H9 (cell line): ENCODE data around the gene ZNF546. TPM values are rescaled to one million over a fixed set of nuclear protein-coding genes. Genes with fewer than 3 reads are reported as not detected.

ENCODE experiments used
- DNase-seq: peaks from one replicate; pipeline ENCODE4 v3.0.0-alpha.2; 2017
- H2AFZ ChIP-seq: one replicate; pipeline ENCODE4 v1.6.1; 2013; ENCODE audit warnings: mild to moderate bottlenecking, low read length, control low read depth, moderate library complexity
- H2AK5ac ChIP-seq: 2 replicates; pipeline ENCODE4 v1.6.1; 2013; ENCODE audit warnings: low read length, control low read depth, mixed read lengths; ENCODE audit not compliant: insufficient read length
- H2BK120ac ChIP-seq: one replicate; pipeline ENCODE4 v1.6.1; 2013; ENCODE audit warnings: low read depth, mild to moderate bottlenecking, low read length, control low read depth, inconsistent platforms; ENCODE audit not compliant: poor library complexity, severe bottlenecking
- H2BK12ac ChIP-seq: 2 replicates; pipeline ENCODE4 v1.6.1; 2013; ENCODE audit warnings: low read length, control low read depth, mixed read lengths, low read depth; ENCODE audit not compliant: insufficient read length
- H2BK15ac ChIP-seq: 2 replicates; pipeline ENCODE4 v1.6.1; 2013; ENCODE audit warnings: low read depth, low read length, control low read depth
- H2BK20ac ChIP-seq: one replicate; pipeline ENCODE4 v1.6.1; 2013; ENCODE audit warnings: low read depth, mild to moderate bottlenecking, low read length, control low read depth, inconsistent platforms; ENCODE audit not compliant: poor library complexity, severe bottlenecking
- H2BK5ac ChIP-seq: 2 replicates; pipeline ENCODE4 v1.6.1; 2013; ENCODE audit warnings: low read length, control low read depth, mixed read lengths; ENCODE audit not compliant: insufficient read length
- H3K14ac ChIP-seq: 2 replicates; pipeline ENCODE4 v1.6.1; 2013; ENCODE audit warnings: low read length, control low read depth; ENCODE audit not compliant: insufficient read depth
- H3K18ac ChIP-seq: 2 replicates; pipeline ENCODE4 v1.6.1; 2013; ENCODE audit warnings: low read depth, mild to moderate bottlenecking, mixed read lengths, low read length, control low read depth; ENCODE audit not compliant: insufficient read length
- H3K23ac ChIP-seq: 2 replicates; pipeline ENCODE4 v1.6.1; 2013; ENCODE audit warnings: low read length, control low read depth, mixed read lengths, low read depth; ENCODE audit not compliant: insufficient read length
- H3K23me2 ChIP-seq: 2 replicates; pipeline ENCODE4 v1.6.1; 2013; ENCODE audit warnings: low read depth, mild to moderate bottlenecking, mixed read lengths, low read length, control low read depth; ENCODE audit not compliant: insufficient read length, poor library complexity, severe bottlenecking
- H3K27ac ChIP-seq: 2 replicates; pipeline ENCODE4 v1.5.1; 2013; ENCODE audit warnings: low read length, control low read depth, mixed read lengths, low read depth; ENCODE audit not compliant: insufficient read length
- H3K27me3 ChIP-seq: 2 replicates; pipeline ENCODE4 v1.6.1; 2013; ENCODE audit warnings: low read length, control low read depth, inconsistent platforms; ENCODE audit not compliant: insufficient read depth
- H3K4ac ChIP-seq: 2 replicates; pipeline ENCODE4 v1.6.1; 2013; ENCODE audit warnings: low read depth, mild to moderate bottlenecking, control low read depth, inconsistent platforms, low read length, moderate library complexity
- H3K4me1 ChIP-seq: 2 replicates; pipeline ENCODE4 v1.6.1; 2013; ENCODE audit warnings: low read length, control low read depth, inconsistent platforms; ENCODE audit not compliant: insufficient read depth
- H3K4me2 ChIP-seq: 2 replicates; pipeline ENCODE4 v1.6.1; 2013; ENCODE audit warnings: low read length, control low read depth, mixed read lengths; ENCODE audit not compliant: insufficient read length, insufficient read depth
- H3K56ac ChIP-seq: 2 replicates; pipeline ENCODE4 v1.6.1; 2013; ENCODE audit warnings: low read depth, mild to moderate bottlenecking, mixed read lengths, low read length, control low read depth; ENCODE audit not compliant: insufficient read length
- H3K79me1 ChIP-seq: 2 replicates; pipeline ENCODE4 v1.6.1; 2013; ENCODE audit warnings: low read depth, mild to moderate bottlenecking, moderate library complexity, low read length, control low read depth, inconsistent platforms; ENCODE audit not compliant: insufficient read depth, poor library complexity, severe bottlenecking
- H3K79me2 ChIP-seq: 2 replicates; pipeline ENCODE4 v1.6.1; 2013; ENCODE audit warnings: low read length, control low read depth, inconsistent platforms; ENCODE audit not compliant: insufficient read depth
- H3K9ac ChIP-seq: 2 replicates; pipeline ENCODE4 v1.6.1; 2013; ENCODE audit warnings: low read length, control low read depth, mixed read lengths; ENCODE audit not compliant: insufficient read length; ENCODE audit errors: extremely low read depth
- H3K9me3 ChIP-seq: one replicate; pipeline ENCODE4 v1.6.1; 2013; ENCODE audit warnings: low read depth, low read length, inconsistent platforms; ENCODE audit not compliant: control insufficient read depth
- H3T11ph ChIP-seq: one replicate; pipeline ENCODE4 v1.6.1; 2013; ENCODE audit warnings: mild to moderate bottlenecking, low read length, control low read depth, inconsistent platforms
- H4K20me1 ChIP-seq: one replicate; pipeline ENCODE4 v1.6.1; 2013; ENCODE audit not compliant: control insufficient read depth, insufficient read length, insufficient read depth
- H4K5ac ChIP-seq: 2 replicates; pipeline ENCODE4 v1.6.1; 2013; ENCODE audit warnings: low read depth, mild to moderate bottlenecking, mixed read lengths, low read length, control low read depth; ENCODE audit not compliant: insufficient read length
- H4K8ac ChIP-seq: replicated peaks from 2 replicates; pipeline ENCODE4 v1.6.1; 2013; ENCODE audit warnings: low read length, control low read depth, mixed read lengths, low read depth; ENCODE audit not compliant: insufficient read length
- H4K91ac ChIP-seq: 2 replicates; pipeline ENCODE4 v1.6.1; 2013; ENCODE audit warnings: low read depth, mild to moderate bottlenecking, moderate library complexity, mixed read lengths, low read length, control low read depth; ENCODE audit not compliant: insufficient read length
- H3K27ac Mint-ChIP-seq, 3 experiments: 2 replicates in 2 of 3; 3 replicates in 1 of 3; pipeline ENCODE4 v1.8.0; 2020 to 2021; ENCODE audit warnings: mixed read lengths in 3 of 3, mild to moderate bottlenecking in 1 of 3, moderate library complexity in 1 of 3
- H3K27me3 Mint-ChIP-seq: 2 replicates; pipeline ENCODE4 v1.8.0; 2021; ENCODE audit warnings: low read depth, mild to moderate bottlenecking, moderate library complexity, mixed read lengths
- H3K36me3 Mint-ChIP-seq, 3 experiments: 2 replicates in 2 of 3; 3 replicates in 1 of 3; pipeline ENCODE4 v1.8.0; 2020 to 2021; ENCODE audit warnings: low read depth in 3 of 3, mixed read lengths in 3 of 3; ENCODE audit not compliant: insufficient read depth in 1 of 3
- H3K4me1 Mint-ChIP-seq, 2 experiments: 2 replicates each; pipeline ENCODE4 v1.8.0; 2020; ENCODE audit warnings: mixed read lengths in 2 of 2
- H3K4me3 Mint-ChIP-seq, 2 experiments: 2 replicates in 1 of 2; 3 replicates in 1 of 2; pipeline ENCODE4 v1.8.0; 2020 to 2021; ENCODE audit warnings: mild to moderate bottlenecking in 2 of 2, mixed read lengths in 2 of 2, moderate library complexity in 1 of 2
- H3K9me3 Mint-ChIP-seq, 2 experiments: 2 replicates in 1 of 2; 3 replicates in 1 of 2; pipeline ENCODE4 v1.8.0; 2020; ENCODE audit warnings: mild to moderate bottlenecking in 2 of 2, mixed read lengths in 2 of 2, moderate library complexity in 1 of 2
- CTCF ChIP-seq: fragments of 200-600 bp; sonication (generic); conservative IDR thresholded peaks from 3 replicates; pipeline ENCODE4 v1.8.0; 2021; ENCODE audit warnings: antibody characterized with exemption, mild to moderate bottlenecking
- WGBS: extraction: QIAGEN DNeasy Blood & Tissue Kit; methylation state at CpG from one replicate; pipeline ENCODE4 v1.1.7; 2013; ENCODE audit warnings: missing lambda C conversion rate, low lambda C conversion rate, mixed read lengths; ENCODE audit not compliant: insufficient read length; ENCODE audit errors: extremely low coverage; 5-methylcytosine and 5-hydroxymethylcytosine counted together
- total RNA-seq: library from RNA; stranded (reverse); gene quantifications from 2 replicates; pipeline ENCODE4 v1.2.1, GENCODE V29; 2021

Gene ZNF546
- total RNA-seq, 1 experiment from 2014 or later = 1.7 TPM

DNA sequence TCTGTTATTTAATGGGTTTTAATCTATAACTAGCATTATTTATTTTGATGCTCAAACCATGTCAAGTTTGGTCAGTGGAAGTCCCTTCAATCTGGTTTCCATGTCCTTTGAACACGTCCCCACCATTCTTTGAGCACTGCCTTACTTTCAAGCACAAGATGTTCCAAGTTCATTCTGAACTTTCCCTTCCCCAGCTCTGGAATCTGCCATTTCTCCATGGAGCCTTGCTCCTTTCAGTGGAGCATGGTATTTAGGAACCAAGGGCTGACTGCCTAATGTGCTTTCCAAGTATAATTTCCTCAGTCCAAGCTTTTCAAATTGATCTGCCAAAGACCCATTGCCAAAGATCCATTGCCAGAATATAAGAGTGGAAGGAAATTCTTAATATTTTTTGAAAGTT is 1.1 kb upstream of the ZNF546 start:
- H3K27ac ChIP-seq = no peak overlapping the region

More for the DNA sequence above, 1.1 kb upstream of the ZNF546 start:
- Histone ChIP-seq H3K79me2 (peaks cover 4% of the 10 kb centered on the region; the same call in 1 of the 2 replicates), H3K18ac (no peak overlapping the region), H3T11ph (no peak overlapping the region), H2AK5ac (no peak overlapping the region), H2BK20ac (no peak overlapping the region), H2BK15ac (no peak overlapping the region), H4K8ac (no peak overlapping the region), H3K56ac (no peak overlapping the region), H3K23me2 (peaks cover 4% of the 10 kb centered on the region), H3K79me1 (no peaks in the 10 kb centered on the region), H3K9ac (no peak overlapping the region), H3K4ac (no peak overlapping the region), H4K20me1 (no peaks in the 10 kb centered on the region), H4K5ac (no peak overlapping the region), H3K9me3 (peaks cover 11% of the 10 kb centered on the region), H2AFZ (no peak overlapping the region), H2BK120ac (no peak overlapping the region), H3K27me3 (no peaks in the 10 kb centered on the region), H3K4me2 (peak overlapping the region; percentile 88), H3K23ac (no peak overlapping the region), H2BK12ac (no peak overlapping the region), H2BK5ac (no peak overlapping the region), H4K91ac (no peak overlapping the region), H3K14ac (no peak overlapping the region), H3K4me1 (no peaks in the 10 kb centered on the region)
- Mint-ChIP-seq H3K27ac (no peak overlapping the region), H3K4me3 (peak overlapping the region; percentile 89 to 100), H3K36me3 (peaks cover 13 to 25% (median 21%) of the 10 kb centered on the region in 3 experiments), H3K9me3 (peaks cover 18 to 28% of the 10 kb centered on the region in 2 experiments), H3K27me3 (no peaks in the 10 kb centered on the region), H3K4me1 (peaks cover 10 to 18% of the 10 kb centered on the region in 2 experiments)
- DNase-seq = no peak
- no CpG with 5 or more reads among the region's 1 CpG for WGBS
- TF ChIP-seq CTCF = no peak
